OCI-M2 (cell line): Measurements from ENCODE around the gene SREK1.
A peak's percentile ranks its signal among the peaks of the same experiment; 100 is the strongest.
"Not testable (repeated sequence)": the region's sequence is repeated elsewhere in the genome, so short reads cannot be mapped to it uniquely, and the experiment has no call there.

ENCODE experiments used
- DNase-seq: peaks from one replicate; lab custom pipeline; 2025; ENCODE audit not compliant: unreplicated experiment; lab: John Stamatoyannopoulos, UW

Gene SREK1

DNA sequence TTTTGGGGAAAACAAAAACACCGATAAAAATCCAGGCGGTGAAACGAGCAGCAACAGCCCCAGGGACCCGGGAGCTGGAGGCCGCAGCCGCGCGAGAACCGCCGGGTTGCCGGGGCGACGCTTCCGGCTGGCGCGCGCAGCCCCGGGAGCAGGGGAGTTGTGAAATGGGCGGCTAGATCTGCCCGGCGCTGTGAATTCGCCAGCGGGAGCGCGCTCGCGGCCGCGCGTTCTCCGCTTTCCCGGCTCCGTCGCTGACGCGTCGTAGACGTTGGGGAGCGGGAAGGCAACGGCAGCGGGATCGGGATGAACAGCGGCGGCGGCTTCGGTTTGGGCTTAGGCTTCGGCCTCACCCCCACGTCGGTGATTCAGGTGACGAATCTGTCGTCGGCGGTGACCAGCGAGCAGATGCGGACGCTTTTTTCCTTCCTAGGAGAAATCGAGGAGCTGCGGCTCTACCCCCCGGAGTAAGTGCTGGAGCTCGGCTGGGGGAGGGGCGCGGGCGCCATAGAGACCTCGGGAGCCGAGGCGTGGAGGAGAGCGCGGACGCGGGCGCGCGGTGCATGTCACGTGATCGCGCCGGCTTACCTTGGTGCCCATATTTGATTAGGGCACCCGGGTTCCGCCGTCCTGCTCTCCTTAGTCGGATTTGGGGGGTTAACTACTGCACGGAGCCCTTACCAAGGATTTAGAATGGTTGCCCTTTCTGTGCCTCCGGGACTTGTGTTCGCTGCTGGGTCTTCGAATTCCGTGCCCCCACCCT lies at the start of gene SREK1:
Gene SREK1, plus strand, starts transcription at position 227 of the 760 bp plus-strand sequence. Its CDS starts 77 bp downstream, at position 304.
- peak; percentile 49 for DNase-seq

DNA sequence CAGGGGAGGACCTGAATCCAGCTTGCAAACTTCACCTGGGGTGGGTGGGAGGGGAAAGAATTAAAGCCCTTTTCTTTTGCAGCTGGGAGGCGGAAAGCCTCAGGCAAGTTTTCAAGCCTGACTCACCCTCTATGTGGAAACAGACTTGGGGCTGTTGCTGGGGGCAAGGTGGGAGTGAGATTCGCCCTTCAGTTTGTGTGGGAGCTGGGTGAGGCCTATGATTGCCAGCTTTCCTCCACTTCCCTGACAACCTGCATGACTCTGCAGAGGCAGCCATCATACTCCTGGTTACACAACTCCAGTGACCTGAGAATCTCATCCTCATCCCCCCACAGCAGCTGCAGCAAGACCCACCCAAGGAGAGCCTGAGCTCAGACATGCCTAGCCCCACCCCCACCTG lies 43.2 kb upstream of the SREK1 start:
- no peak for DNase-seq

GRCh38 chr5:66113160-66113559 lies 30.9 kb upstream of the SREK1 start:
- no peak for DNase-seq

DNA sequence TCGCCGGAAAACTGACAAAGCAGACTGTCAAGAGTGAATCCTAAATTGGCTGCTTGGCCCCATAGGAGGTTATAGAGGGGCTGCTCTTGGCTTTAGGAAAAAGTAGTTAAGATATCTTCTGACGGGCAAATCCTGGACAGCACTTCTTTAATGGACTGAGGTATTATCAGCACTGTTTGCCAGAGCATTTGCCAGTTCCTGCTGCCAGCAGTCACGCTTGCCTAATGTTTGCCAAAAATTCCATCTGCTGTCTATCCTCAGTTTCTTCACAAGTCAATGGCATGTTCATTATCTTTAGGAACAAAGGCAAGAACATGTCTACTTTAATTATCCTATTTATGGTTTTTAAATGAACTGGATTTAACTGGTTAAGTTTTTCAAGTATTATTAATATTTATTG lies 25.8 kb upstream of the SREK1 start:
- DNase-seq, result no peak

- no peak for DNase-seq
Measured at GRCh38 chr5:66122379-66123034, 21.6 kb upstream of the SREK1 start.

GRCh38 chr5:66129144-66129543 lies 15.0 kb upstream of the SREK1 start:
- no peak for DNase-seq

DNA sequence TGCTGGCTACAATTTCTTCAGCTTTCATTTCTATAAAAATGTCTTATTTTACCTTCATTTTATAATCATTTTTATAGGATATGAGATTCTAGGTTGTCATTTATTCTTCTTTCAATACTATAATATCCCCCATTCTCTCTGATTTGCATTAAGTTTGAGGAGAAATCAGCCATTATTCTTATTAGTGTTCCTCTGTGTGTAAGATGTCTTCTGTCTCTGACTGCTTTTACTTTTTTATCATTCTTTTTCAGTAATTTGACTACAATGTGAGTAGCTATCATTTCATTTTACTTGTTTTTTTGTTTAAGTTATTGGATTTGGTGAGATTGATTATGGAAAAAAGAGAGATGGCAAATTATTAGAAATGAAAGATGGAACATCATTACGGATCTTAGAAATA lies 13.6 kb upstream of the SREK1 start:
- no peak for DNase-seq

- DNase-seq, result no peak
Measured at GRCh38 chr5:66134407-66134861, 9.7 kb upstream of the SREK1 start.

DNA sequence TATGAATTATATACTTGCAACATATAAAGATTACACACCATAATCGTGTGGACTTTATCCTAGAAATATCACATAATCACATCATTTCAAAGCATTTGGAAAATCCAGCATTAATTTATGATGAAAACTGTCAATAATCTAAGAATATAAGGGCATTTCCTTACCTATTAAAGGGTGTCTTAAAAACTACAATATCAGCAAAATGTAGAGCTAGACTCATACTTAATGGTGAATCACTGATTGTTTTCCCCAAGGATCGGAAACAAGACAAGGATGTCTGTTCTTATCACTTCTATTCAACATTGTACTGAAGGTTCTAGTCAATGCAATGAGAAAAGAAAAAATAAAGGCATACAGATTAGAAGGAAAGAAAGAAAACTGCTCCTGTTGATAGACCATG lies 8.0 kb upstream of the SREK1 start:
- DNase-seq, result no peak

- DNase-seq, result not testable (repeated sequence)
Measured at GRCh38 chr5:66136944-66137343, 7.2 kb upstream of the SREK1 start.

DNA sequence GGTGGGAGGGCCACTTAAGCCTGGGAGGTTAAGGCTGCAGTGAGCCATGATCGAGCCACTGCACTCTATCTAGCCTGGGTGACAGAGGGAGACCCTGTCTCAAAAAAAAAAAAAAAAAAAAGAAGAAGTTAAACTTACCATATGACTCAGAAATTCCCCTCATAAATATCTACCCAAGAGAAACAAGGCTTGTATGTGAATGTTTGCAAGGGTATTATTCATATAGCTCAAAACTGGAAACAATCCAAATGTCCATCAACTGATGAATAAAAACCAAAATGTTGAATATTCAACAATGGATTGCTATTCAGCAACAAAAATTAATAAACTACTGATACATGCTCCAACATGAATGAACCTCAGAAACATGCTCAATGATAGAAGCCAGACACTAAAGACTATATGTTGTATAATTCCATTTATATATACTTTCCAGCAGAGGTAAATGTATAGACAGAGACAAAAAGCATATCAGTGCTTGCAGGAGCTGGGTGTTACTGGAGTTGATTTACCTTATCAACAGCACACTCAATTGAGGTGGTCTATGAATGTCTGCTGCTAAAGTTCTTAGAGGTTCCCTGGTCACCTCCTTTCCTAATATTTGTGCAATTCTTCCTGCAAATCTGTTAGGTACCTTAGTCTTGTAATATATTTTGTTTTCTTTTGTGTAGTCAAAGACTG lies 5.3 kb upstream of the SREK1 start:
- peak; percentile 29 for DNase-seq

DNA sequence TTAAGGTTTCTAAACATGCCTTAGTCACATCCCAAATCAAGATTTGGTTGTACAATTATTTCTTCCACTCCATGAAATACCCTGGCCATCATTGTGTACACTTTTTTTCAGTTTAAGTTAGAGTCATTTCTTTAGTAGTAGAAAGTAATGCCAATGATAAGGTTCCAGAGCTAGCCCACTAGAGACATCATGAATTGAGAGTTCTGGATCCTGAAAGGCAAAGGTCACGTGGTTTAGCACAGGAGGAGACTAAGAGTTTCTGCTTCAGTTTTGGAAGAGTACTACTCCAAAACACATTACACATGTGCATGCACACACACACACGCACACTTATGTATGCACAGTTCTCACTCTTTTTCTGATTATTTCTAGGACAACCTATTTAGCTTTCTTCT lies 4.8 kb upstream of the SREK1 start:
- no peak for DNase-seq

- no peak for DNase-seq
Measured at GRCh38 chr5:66142417-66142816, 1.7 kb upstream of the SREK1 start.

GRCh38 chr5:66143473-66144073 lies 527 bp upstream of the SREK1 start:
- DNase-seq, result no peak

DNA sequence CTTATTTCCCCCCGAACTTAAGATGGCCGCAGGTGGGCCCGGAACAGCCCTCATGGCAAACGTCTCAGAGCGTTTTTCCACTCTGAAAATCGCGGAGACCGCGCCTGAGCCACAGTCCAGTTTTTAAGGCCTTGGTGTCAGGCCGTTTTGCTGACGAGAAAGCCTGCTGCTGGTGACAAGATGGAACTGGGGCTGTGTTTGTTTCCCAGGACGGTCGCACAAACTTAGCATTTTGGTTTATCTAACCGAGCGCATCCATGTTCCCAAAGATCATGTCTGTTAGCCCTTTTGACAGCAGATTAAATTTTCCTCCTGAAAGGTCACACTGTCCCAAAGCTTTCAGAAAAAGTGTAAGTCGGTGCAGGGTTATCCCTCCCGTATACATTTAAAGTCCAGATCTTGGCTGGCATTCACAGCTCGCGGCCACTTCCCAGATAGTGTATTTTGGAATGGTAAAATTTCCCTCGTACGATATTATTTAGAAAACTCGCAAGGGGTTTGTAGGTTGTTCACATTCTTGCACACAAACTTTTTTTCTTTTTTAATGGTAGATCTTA lies 812 bp downstream of the SREK1 start:
- no peak for DNase-seq

DNA sequence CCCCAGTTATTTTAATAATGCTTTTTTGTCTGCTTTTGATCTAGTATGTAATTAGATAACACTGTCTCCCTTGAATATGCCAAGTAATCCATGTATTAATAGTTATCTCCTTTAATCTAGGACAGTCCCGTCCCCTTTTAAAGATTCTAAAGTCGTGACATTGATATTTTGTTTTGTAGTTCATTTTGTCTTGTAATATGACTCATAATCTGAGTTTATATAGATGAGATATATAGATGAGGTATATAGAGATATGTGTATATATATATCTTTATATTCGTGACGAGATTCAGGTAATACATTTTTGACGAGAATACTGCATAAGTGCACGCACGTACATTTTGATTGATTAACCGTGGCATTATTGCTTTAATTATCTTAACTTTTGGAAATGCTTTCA lies 1.6 kb downstream of the SREK1 start:
- DNase-seq, result no peak

- DNase-seq, result no peak
Measured at GRCh38 chr5:66149950-66150349, 5.8 kb downstream of the SREK1 start.

DNA sequence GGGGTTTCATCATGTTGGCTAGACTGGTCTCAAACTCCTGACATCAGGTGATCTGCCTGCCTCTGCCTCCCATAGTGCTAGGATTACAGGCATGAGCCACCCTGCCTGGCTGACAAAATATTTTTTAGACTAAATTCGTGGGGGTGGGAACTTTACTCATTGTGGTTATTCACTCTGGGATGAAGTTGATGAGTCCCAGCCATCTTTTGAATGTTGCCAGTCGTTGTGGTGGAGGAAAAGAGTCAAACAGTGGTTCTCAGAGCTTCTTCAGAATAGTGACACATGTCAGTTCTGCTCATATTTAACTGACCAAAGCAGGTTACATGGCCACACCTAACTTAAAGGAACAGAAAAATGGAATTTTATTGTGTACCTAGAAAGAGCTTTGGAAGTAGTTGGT lies 6.9 kb downstream of the SREK1 start:
- DNase-seq, result no peak

DNA sequence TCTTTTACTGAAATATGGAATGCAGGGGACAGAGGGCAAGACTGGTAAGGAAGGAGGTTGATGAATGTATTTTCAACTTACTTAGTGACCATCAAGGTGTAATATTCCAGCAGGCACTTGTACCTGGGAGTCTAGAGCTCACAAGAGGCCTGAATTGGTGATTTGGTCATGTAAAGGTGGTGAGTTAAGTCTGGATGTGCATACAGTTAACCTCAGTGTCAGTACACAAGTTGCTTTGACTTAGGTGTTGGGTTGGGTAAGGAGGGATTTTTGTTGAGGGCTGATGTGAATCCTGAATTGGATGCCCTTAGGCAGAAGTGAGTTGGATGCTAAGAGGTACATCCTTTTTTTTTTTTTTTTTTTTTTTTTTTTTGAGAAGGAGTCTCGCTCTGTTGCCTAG lies 7.4 kb downstream of the SREK1 start:
- DNase-seq, result no peak

DNA sequence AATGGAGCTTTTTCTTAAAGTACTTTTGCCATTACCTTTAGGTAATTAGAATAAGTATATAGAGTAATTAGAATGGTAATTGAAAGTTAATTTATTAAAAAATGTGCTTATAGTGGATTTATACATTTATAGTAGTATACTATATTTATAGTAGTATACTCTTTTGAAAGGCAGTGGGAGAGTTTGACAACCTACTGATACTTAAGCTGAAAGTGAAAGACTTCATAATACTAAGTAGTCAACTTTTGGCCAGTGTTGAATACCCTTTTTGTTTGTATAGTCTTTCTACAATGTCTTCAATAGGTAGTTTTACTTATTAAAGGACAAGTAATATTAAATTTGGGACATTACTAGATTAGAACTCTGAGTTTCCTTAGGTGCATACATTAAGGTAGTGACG lies 12.9 kb downstream of the SREK1 start:
- no peak for DNase-seq

DNA sequence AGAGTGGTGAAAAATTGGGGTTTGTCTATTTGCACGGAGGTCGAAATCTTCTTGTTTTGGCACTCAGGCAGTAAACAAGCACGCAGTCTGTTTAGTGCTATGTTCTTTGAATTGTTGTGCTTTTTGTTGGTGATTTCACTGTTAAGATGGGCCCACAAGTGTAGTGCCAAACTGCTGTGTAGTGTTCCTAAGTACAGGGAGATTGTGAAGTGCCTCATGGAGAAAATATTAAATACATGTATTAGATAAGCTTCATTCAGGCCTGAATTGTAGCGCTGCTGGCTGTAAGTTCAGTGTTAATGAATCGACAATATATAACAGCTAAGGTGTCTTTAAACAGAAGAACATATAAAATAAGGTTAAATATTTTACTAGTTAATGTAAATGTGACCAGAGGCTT lies 17.3 kb downstream of the SREK1 start:
- DNase-seq, result no peak
